SU-DHL-6 (cell line): Measurements from ENCODE around the gene ZNF268.

Source experiments
- H2AFZ ChIP-seq: fragments of 200-600 bp; sonication (generic); 2 replicates; pipeline ENCODE4 v1.6.1; 2014; ENCODE audit warnings: low read depth, mild to moderate bottlenecking, moderate library complexity, mixed read lengths, antibody characterized with exemption, low read length; ENCODE audit not compliant: severe bottlenecking
- H3F3A ChIP-seq: fragments of 200-600 bp; shearing (Covaris generic); 2 replicates; pipeline ENCODE4 v1.6.0; 2016; ENCODE audit warnings: antibody characterized with exemption, mild to moderate bottlenecking; ENCODE audit not compliant: insufficient read depth
- H3K27ac ChIP-seq: fragments of 200-600 bp; sonication (generic); 2 replicates; pipeline ENCODE4 v1.5.1; 2016; ENCODE audit warnings: low read depth, mild to moderate bottlenecking, low read length, moderate library complexity, mixed read lengths
- H3K27me3 ChIP-seq: fragments of 200-600 bp; sonication (generic), shearing (Covaris generic); 2 replicates; pipeline ENCODE4 v1.6.0; 2014; ENCODE audit warnings: mild to moderate bottlenecking, low read length
- H3K36me3 ChIP-seq: fragments of 200-600 bp; sonication (generic); 2 replicates; pipeline ENCODE4 v1.6.1; 2014; ENCODE audit warnings: mild to moderate bottlenecking, low read length, mixed read lengths
- H3K4me2 ChIP-seq: fragments of 300-600, 200-600 bp; shearing (Covaris generic), sonication (generic); 2 replicates; pipeline ENCODE4 v1.6.0; 2014; ENCODE audit warnings: low read length, low read depth, mild to moderate bottlenecking; ENCODE audit not compliant: poor library complexity, severe bottlenecking
- H3K4me3 ChIP-seq: fragments of 200-600 bp; sonication (generic); 2 replicates; pipeline ENCODE4 v1.5.1; 2014; ENCODE audit warnings: antibody characterized with exemption, low read length, mild to moderate bottlenecking, mixed read lengths; ENCODE audit not compliant: insufficient read depth, poor library complexity, severe bottlenecking
- H3K79me2 ChIP-seq: fragments of 200-600 bp; sonication (generic); 2 replicates; pipeline ENCODE4 v1.6.1; 2014; ENCODE audit warnings: mild to moderate bottlenecking, low read length, moderate library complexity; ENCODE audit not compliant: insufficient read depth
- H3K9ac ChIP-seq: fragments of 200-600 bp; sonication (generic); 2 replicates; pipeline ENCODE4 v1.7.0; 2014; ENCODE audit warnings: mild to moderate bottlenecking, low read length
- H3K9me2 ChIP-seq: fragments of 200-600 bp; sonication (generic); replicated peaks from 2 replicates; pipeline ENCODE4 v1.6.1; 2014; ENCODE audit warnings: low read length; ENCODE audit not compliant: insufficient read depth
- H3K9me3 ChIP-seq: fragments of 200-600 bp; sonication (generic); 2 replicates; pipeline ENCODE4 v1.6.1; 2014; ENCODE audit warnings: low read length, mixed read lengths; ENCODE audit not compliant: insufficient read depth
- H4K20me1 ChIP-seq: fragments of 200-600 bp; sonication (generic); 2 replicates; pipeline ENCODE4 v1.6.1; 2014; ENCODE audit warnings: low read depth, mild to moderate bottlenecking, antibody characterized with exemption, low read length, moderate library complexity, mixed read lengths
- EZH2phosphoT487 ChIP-seq: fragments of 200-600 bp; sonication (generic), shearing (Covaris generic); conservative IDR thresholded peaks from 2 replicates; pipeline ENCODE4 v1.6.1; 2018; ENCODE audit warnings: mild to moderate bottlenecking, antibody characterized with exemption, low read length, moderate library complexity, mixed read lengths
- TF ChIP-seq, protein P1 (sequence below): fragments of 200-600 bp; sonication (generic); IDR thresholded peaks from one replicate; pipeline ENCODE4 v1.5.1; 2017; ENCODE audit warnings: antibody characterized with exemption, mild to moderate bottlenecking, low read length, moderate library complexity; ENCODE audit not compliant: insufficient read depth, poor library complexity, severe bottlenecking

ZNF268 gene

DNA sequence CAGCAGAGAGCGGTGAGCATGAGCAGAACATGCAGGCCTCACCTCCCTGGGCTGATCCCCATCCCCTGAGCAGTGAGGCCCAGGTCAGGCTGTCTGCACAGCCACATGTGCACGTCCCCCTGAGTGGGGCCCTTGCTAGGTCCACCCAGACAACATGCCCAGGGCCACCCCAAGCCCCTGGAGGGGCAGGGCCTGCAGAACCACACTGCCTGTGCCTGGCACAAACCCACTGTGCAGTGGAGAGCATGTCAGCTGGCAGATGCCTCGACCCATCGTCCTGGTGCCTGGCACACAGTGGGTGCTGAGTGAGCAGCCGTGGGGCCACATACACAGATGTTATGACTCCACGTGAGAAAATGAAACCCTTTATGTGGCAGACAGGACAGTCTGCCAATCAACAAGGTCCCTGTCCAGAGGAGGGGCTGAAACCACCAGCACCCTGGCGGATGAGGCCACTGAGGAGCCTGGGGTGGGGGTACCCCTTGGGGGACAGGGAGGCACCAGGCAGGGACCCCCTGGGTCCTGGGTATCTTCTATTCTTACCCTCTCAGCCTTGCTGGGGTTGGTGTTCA, 46.1 kb downstream of the ZNF268 start:
- H3K27ac ChIP-seq = no peak overlapping the region
- no peak overlapping the region for H3K4me2 ChIP-seq
- H3F3A ChIP-seq = no peaks in the 10 kb centered on the region
- no peak for TF ChIP-seq EZH2phosphoT487
- TF ChIP-seq, protein P1, sequence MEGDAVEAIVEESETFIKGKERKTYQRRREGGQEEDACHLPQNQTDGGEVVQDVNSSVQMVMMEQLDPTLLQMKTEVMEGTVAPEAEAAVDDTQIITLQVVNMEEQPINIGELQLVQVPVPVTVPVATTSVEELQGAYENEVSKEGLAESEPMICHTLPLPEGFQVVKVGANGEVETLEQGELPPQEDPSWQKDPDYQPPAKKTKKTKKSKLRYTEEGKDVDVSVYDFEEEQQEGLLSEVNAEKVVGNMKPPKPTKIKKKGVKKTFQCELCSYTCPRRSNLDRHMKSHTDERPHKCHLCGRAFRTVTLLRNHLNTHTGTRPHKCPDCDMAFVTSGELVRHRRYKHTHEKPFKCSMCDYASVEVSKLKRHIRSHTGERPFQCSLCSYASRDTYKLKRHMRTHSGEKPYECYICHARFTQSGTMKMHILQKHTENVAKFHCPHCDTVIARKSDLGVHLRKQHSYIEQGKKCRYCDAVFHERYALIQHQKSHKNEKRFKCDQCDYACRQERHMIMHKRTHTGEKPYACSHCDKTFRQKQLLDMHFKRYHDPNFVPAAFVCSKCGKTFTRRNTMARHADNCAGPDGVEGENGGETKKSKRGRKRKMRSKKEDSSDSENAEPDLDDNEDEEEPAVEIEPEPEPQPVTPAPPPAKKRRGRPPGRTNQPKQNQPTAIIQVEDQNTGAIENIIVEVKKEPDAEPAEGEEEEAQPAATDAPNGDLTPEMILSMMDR = no peak
- H3K9me3 ChIP-seq = peaks cover 5% of the 10 kb centered on the region; the same call in 1 of the 2 replicates
- H2AFZ ChIP-seq = no peak overlapping the region
- no peaks in the 10 kb centered on the region for H3K27me3 ChIP-seq
- H3K79me2 ChIP-seq = no peaks in the 10 kb centered on the region
- H4K20me1 ChIP-seq = no peaks in the 10 kb centered on the region
- no peaks in the 10 kb centered on the region for H3K36me3 ChIP-seq
- H3K9me2 ChIP-seq = no peaks in the 10 kb centered on the region
- H3K4me3 ChIP-seq = no peak overlapping the region
- no peak overlapping the region for H3K9ac ChIP-seq

DNA sequence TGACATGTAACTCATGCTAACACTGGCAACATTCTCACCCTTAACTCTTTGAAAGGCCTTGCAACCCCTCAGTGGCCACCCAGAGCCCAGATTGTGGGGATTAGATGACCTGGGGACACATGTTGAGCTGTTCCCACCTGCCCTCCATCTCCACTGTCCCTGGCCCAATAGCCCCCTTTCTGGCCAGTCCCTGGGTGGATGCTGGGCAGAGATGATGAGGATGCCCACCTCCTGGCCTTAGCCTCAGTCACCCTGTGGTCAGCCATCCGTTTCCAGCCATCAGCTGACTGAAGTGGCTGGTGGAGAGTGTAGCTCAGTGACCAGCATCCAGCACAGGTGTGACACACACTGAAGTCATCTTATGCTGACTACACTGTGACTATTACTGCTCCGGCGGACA, 49.7 kb downstream of the ZNF268 start:
- Histone ChIP-seq H3K4me3 (no peak overlapping the region), H3K9ac (no peak overlapping the region), H3K4me2 (no peak overlapping the region), H4K20me1 (no peaks in the 10 kb centered on the region), H3K36me3 (no peaks in the 10 kb centered on the region), H3K27ac (no peak overlapping the region), H2AFZ (no peak overlapping the region), H3K79me2 (no peaks in the 10 kb centered on the region), H3K9me3 (peaks cover 9% of the 10 kb centered on the region; the same call in 1 of the 2 replicates), H3F3A (no peaks in the 10 kb centered on the region), H3K9me2 (no peaks in the 10 kb centered on the region), H3K27me3 (no peaks in the 10 kb centered on the region)
- no peak for TF ChIP-seq EZH2phosphoT487
- TF ChIP-seq, protein P1 = no peak

DNA sequence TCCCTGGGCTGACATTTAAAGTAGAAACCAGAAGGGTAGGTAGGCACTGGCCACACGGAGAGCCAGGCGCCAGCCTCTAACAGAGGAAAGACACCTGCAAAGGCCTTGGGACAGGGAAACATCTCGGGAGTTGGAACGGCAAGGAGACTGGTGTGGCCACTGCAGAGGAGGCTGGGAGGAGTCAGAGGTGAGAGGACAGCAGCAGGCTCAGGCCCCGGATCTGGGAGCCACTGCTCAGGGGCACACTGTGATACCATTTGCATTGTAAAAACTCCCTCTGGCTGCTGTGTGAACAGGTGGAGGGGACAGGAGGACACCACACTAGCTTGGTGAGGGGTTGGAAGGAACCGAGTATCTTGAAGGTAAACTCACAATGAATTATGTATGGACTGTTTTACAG, 51.7 kb downstream of the ZNF268 start:
- no peak overlapping the region for H3K9ac ChIP-seq
- TF ChIP-seq EZH2phosphoT487 = no peak
- TF ChIP-seq, protein P1 = no peak
- no peaks in the 10 kb centered on the region for H4K20me1 ChIP-seq
- H3K36me3 ChIP-seq = no peaks in the 10 kb centered on the region
- H3K4me2 ChIP-seq = no peak overlapping the region
- peaks cover 16% of the 10 kb centered on the region; the same call in 1 of the 2 replicates for H3K9me3 ChIP-seq
- no peak overlapping the region for H3K4me3 ChIP-seq
- no peaks in the 10 kb centered on the region for H3K9me2 ChIP-seq
- H3K27me3 ChIP-seq = no peaks in the 10 kb centered on the region
- H3K27ac ChIP-seq = no peak overlapping the region
- H3K79me2 ChIP-seq = no peaks in the 10 kb centered on the region
- H2AFZ ChIP-seq = no peak overlapping the region
- H3F3A ChIP-seq = no peaks in the 10 kb centered on the region
